H4 (cell line): Measurements from ENCODE around the gene HPS6. TPM values are rescaled to one million over a fixed set of nuclear protein-coding genes. Genes with fewer than 3 reads are reported as not detected.

ENCODE experiments used
- total RNA-seq: library from RNA; depleted of rRNA; stranded (reverse); fragments of >200 nt; shearing (Covaris generic); gene quantifications from 2 replicates; pipeline ENCODE4 v1.2.3, GENCODE V29; 2014; rRNA removed

Gene HPS6
- total RNA-seq, 1 experiment from 2014 or later, result 6.3 TPM

Other genes starting within 250 kb of the HPS6 start
- gene OGA, start 246.9 kb upstream of the HPS6 start, total RNA-seq, result 42.8 and 45.3 TPM in 2 replicates
- not detected in 2 replicates for gene KCNIP2, start 221.5 kb upstream of the HPS6 start, total RNA-seq
- 3.1 and 6.3 TPM in 2 replicates for gene ARMH3, start 9.2 kb upstream of the HPS6 start, total RNA-seq
- 16.8 and 31.3 TPM in 2 replicates for gene LDB1, start 55.0 kb downstream of the HPS6 start, total RNA-seq
- gene PPRC1, start 67.7 kb downstream of the HPS6 start, total RNA-seq, result 12.8 and 14.7 TPM in 2 replicates
- 55.3 and 72.3 TPM in 2 replicates for gene NOLC1, start 87.0 kb downstream of the HPS6 start, total RNA-seq
- not detected in 2 replicates for gene ELOVL3, start 160.9 kb downstream of the HPS6 start, total RNA-seq
- gene PITX3, start 176.2 kb downstream of the HPS6 start, total RNA-seq, result not detected in 2 replicates
- gene GBF1, start 180.2 kb downstream of the HPS6 start, total RNA-seq, result 24.6 and 30.1 TPM in 2 replicates